ENCODE results near the gene PSMB2.

The PSMB2 gene

GRCh38 chr1:35640380-35641232 lies 720 bp downstream of the PSMB2 start:
- DNase-seq = peak; percentile 16

GRCh38 chr1:35637401-35637809 lies 3.9 kb downstream of the PSMB2 start:
- peak; percentile 60 for DNase-seq

GRCh38 chr1:35633547-35633946 lies 7.8 kb downstream of the PSMB2 start:
- no peak for DNase-seq

- DNase-seq = no peak
Measured at GRCh38 chr1:35631396-35631795, 9.9 kb downstream of the PSMB2 start.

- DNase-seq = no peak
Measured at GRCh38 chr1:35629051-35629450, 12.3 kb downstream of the PSMB2 start.

- DNase-seq = no peak
Measured at GRCh38 chr1:35623832-35624231, 17.5 kb downstream of the PSMB2 start.

- no peak for DNase-seq
Measured at GRCh38 chr1:35622510-35623178, 18.7 kb downstream of the PSMB2 start.

GRCh38 chr1:35619237-35620121 lies 21.8 kb downstream of the PSMB2 start:
- DNase-seq = no peak

GRCh38 chr1:35615440-35615839 lies 25.9 kb downstream of the PSMB2 start:
- no peak for DNase-seq

GRCh38 chr1:35611655-35612054 lies 29.7 kb downstream of the PSMB2 start:
- DNase-seq = no peak

- DNase-seq = peak; percentile 92
Measured at GRCh38 chr1:35605867-35606182, 35.5 kb downstream of the PSMB2 start.

- DNase-seq = peak; percentile 17
Measured at GRCh38 chr1:35605071-35605866, 36.1 kb downstream of the PSMB2 start.

GRCh38 chr1:35603941-35604340 lies 37.4 kb downstream of the PSMB2 start:
- peak; percentile 11 for DNase-seq

- DNase-seq = no peak
Measured at GRCh38 chr1:35603468-35603867, 37.9 kb downstream of the PSMB2 start.

- no peak for DNase-seq
Measured at GRCh38 chr1:35600593-35600992, 40.7 kb downstream of the PSMB2 start.

GRCh38 chr1:35599411-35599810 lies 41.9 kb downstream of the PSMB2 start:
- DNase-seq = no peak

- DNase-seq = peak; percentile 32
Measured at GRCh38 chr1:35598895-35599294, 42.4 kb downstream of the PSMB2 start.

GRCh38 chr1:35597870-35598269 lies 43.5 kb downstream of the PSMB2 start:
- DNase-seq = no peak

- DNase-seq = no peak
Measured at GRCh38 chr1:35595684-35596083, 45.6 kb downstream of the PSMB2 start.

GRCh38 chr1:35594005-35594760 lies 47.1 kb downstream of the PSMB2 start:
- DNase-seq = no peak

GRCh38 chr1:35592991-35593769 lies 48.1 kb downstream of the PSMB2 start:
- no peak for DNase-seq
